T47D (cell line): Measurements from ENCODE around the gene LONRF2.

Experiments used
- DNase-seq, 2 experiments: peaks; one replicate each; pipeline versions ENCODE4 v3.0.0 to v3.0.0-alpha.2; 2011 to 2012; ENCODE audit warnings: low read depth in 1 of 2, low spot score in 1 of 2
- JUND ChIP-seq: IDR thresholded peaks from 2 replicates; pipeline ENCODE4 v1.6.1; 2012; ENCODE audit warnings: low read depth
- in situ Hi-C: cut with HindIII; loops from 2 replicates; pipeline ENCODE4 v1.10.0; 2016; ENCODE audit warnings: low sequenced_read_pairs, low pct_unique_long_range_greater_than_20kb

Gene LONRF2

DNA sequence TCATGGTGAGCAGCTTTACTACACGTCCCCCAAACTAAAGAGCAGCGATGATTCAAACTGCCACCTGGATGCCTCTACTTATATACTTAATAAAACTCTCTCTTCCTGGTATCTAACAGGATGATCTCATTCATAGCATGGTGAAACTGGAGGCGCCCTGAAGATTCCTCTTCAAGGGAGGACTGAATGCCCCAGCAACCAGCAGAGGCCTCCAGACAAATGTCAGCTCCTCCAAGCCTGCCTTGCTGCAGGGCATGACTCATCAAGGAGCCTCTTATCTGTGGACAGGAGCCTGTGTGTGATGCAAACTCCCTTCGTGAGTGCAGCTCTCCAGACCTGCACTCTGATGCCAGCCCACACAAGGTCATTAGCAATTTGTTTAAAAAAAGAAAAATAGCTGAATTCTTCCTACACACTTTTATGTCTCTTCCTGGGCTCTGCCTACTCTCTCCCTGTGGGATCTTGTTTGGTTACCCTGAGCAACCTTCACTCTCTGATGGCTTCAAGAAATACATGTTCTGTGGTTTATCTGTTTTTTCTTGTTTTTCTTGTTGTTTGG is 30.2 kb downstream of the LONRF2 start:
- peak in 1 of 2 experiments; percentile 25 for DNase-seq
- in situ Hi-C loops = no loop called here
- no peak for TF ChIP-seq JUND

DNA sequence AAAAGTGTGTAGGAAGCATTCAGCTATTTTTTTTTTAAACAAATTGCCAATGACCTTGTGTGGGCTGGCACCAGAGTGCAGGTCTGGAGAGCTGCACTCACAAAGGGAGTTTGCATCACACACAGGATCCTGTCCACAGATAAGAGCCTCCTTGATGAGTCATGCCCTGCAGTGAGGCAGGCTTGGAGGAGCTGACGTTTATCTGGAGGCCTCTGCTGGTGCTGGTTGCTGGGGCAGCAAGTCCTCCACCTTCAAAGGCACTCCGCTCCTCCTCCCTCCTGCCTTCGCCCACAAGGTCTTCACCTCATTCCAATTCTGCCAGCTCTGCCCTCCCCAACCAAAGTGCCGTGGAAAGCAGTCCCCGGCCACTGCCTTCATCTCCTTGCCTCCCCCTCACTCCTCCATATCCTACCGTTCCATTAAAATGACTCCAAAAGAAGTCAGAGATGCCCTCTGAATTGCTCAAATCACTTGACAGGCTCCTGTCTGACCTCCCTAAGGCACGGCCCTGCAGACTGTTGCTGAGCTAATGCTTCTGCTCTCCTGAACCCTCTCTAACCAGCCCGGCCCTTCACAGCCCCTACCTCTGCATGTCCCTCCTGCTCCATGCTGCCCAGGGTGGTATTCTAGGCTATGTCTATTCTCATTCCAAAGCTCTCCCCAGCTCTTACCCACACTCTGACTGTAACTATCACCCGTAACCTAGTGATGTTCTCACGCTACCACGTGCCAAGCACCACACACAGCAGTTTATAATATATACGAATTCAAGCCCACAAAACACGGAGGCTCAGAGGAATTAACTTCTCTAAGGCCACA is 30.9 kb downstream of the LONRF2 start:
- no peak for TF ChIP-seq JUND
- peak in 1 of 2 experiments; percentile 40 for DNase-seq
- in situ Hi-C loops = no loop called here

- in situ Hi-C loops = no loop called here
- TF ChIP-seq JUND = no peak
- DNase-seq = no peak
These were observed 31.6 kb downstream of the LONRF2 start for GRCh38 chr2:100290718-100291151.

DNA sequence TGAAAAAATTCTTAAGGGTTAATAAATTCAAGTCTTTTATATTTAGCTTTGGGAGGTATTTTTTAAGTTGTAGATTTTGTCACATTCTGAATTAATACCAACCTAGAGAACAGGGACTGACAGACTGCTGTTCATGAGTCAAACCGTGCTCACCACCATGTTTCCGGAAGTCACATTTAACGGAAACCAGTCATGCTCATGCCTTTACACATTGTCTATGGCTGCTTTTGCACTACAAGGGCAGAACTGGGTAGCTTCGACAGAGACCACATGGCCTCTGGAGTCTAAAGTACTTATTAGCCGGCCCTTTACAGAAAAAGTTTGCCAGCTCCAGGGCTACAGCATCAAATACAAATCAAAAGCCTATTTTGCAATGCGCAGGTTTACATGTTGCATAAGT is 33.3 kb downstream of the LONRF2 start:
- in situ Hi-C loops = no loop called here
- no peak for TF ChIP-seq JUND
- no peak for DNase-seq

DNA sequence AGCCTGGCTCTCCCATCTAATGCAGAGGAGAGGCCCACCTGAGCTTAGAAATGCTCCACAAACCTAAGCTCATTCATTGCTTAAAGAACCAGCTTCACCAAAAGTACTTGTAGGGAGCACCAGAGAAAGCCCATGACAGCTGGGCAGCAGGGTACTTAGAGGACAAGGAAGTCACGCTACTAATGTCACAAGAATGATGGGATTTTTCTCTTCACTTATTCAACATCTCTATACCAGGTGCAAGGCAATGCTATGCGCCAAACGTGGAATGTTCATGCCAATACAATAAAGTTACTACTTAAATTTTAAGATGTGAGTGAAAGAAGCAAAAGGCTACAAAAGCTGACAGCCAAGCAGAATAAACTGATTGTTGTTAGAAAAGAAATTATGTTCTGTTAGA is 36.0 kb downstream of the LONRF2 start:
- TF ChIP-seq JUND = no peak
- in situ Hi-C loops = no loop called here
- no peak for DNase-seq

DNA sequence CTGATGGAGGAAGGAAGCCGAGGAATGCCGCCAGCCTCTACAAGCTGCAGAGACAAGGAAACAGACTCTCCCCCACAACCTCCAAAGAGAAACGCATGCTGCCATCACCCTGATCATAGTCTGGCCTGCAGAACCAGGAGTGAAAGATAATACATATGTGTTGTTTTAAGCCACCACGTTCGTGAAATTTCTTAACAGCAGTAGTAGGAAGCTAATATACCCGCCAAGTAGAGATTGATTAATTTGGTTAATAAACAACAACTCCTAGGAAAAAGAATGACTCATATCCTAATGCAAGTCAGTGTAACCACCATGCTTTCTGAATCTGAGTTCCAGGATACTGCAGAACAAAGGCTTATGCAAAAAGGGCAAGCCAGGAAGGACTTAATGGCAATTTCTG is 36.6 kb downstream of the LONRF2 start:
- DNase-seq = no peak
- in situ Hi-C loops = no loop called here
- TF ChIP-seq JUND = no peak

DNA sequence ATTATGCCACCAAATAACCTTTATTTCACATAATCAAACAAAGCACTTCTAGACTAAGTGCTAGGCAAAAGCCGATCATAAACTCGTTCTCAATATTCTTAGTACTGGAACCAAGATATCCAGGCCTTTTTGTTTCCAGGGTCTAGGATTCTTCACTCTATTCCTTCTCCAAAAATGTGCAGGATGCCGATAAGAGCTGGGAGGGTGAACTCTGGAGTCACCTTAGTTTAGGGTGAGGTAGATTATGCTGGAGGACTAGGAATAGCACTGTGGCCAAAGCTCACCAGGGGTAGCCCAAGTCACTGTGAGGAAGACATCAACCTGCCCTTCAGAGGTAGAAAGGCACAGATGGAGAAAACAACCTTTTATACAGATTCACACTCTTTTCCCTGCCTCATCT is 37.3 kb downstream of the LONRF2 start:
- no peak for TF ChIP-seq JUND
- no peak for DNase-seq
- in situ Hi-C loops = no loop called here

GRCh38 chr2:100283724-100284501 is 38.4 kb downstream of the LONRF2 start:
- TF ChIP-seq JUND = no peak
- in situ Hi-C loops = no loop called here
- DNase-seq = no peak

GRCh38 chr2:100281521-100282438 is 40.5 kb downstream of the LONRF2 start:
- in situ Hi-C loops = no loop called here
- DNase-seq = no peak
- no peak for TF ChIP-seq JUND

DNA sequence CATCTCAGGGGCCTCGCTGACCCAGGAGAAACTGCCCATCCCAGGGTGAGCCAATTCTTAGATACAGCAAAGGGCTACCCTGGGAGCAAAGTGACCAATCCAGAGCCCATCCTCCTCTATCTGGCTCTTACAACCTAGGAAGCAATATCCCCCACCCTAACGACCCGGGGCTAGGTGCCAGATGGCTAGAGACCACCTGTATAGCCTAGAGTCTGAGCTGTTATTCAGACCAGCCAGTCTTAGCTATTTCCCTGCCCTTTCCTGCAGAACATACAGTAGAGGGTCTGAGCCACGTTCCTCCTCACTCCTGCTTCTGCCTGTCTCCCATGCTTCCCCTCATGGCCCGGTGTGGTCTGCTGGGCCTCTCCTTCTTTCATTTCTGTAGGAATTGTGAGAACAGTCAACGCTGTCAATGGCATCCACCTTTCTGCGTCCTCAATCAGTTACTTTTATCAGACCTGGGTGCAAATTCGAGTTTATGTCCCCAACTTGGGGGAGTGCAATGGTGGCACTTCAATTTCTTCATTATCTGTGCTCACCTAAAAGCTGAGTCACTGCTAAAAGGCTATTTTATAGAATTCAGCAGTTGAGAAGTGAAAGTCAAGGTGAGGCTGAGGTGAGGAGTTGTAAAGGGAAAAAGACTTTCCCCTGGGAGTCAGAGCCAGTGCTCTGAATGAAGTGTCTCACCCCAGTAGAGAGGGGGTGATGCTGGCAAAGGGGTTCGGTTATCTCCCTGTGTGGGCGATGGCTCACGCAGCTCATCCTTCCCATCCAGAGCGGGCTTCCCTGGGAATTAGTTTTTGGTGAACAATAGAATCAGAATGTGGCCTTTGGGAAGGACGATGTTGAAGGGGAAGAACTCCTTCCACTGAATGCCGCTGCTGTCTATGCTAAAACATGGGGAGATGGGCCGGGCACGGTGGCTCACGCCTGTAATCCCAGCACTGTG is 42.4 kb downstream of the LONRF2 start:
- DNase-seq = no peak
- in situ Hi-C loops = no loop called here
- no peak for TF ChIP-seq JUND

DNA sequence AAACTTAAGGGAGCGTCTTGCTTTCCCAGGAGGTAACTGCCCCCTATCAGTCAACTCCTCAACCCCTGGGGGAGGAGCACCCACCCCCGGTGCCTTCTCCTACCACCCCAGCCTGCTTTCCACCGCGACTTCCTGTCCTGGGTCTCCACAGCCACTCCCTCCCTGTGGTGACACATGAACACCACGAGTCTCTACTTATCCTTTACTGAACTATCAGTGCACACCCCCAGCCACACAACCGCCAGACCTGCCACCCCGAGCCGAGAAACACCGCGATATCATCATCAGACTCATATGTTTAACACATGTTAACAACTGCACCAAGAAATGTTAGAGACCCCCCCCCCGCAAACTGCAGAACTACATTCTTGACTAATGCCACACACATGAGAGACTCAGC is 43.3 kb downstream of the LONRF2 start:
- no peak for DNase-seq
- in situ Hi-C loops = no loop called here
- no peak for TF ChIP-seq JUND
